Prostate gland (tissue), 2 donors: Measurements from ENCODE around the gene FHIP1B.

ENCODE experiments used
- CTCF ChIP-seq, 4 experiments: fragments of 200-600 bp in 2 of 4; fragments of 450-650 bp in 2 of 4; sonication (generic) in 2 of 4; IDR thresholded peaks; 1 replicate in 3 of 4; 2 replicates in 1 of 4; pipeline ENCODE4 v1.5.1; 2016 to 2019; ENCODE audit warnings: antibody characterized with exemption in 4 of 4, mild to moderate bottlenecking in 2 of 4, moderate library complexity in 2 of 4
- POLR2AphosphoS5 ChIP-seq: sonication (generic); formaldehyde crosslinking; IDR thresholded peaks from one replicate; pipeline ENCODE4 v1.6.1; 2017; ENCODE audit warnings: antibody characterized with exemption

- TF ChIP-seq CTCF (IDR thresholded peaks at IDR 0.05) (no peak), POLR2AphosphoS5 (no peak)
These were observed 11.1 kb upstream of the FHIP1B start for GRCh38 chr11:6245536-6245935.
